H1 (cell line): ENCODE results near the gene POLH. TPM values are rescaled to one million over a fixed set of nuclear protein-coding genes. Genes with fewer than 3 reads are reported as not detected.

Experiments
- BRCA1 ChIP-seq: IDR thresholded peaks from 2 replicates; pipeline ENCODE4 v1.6.1; 2012; ENCODE audit warnings: low read depth, low read length, improper control_type of control experiment
- CTBP2 ChIP-seq: IDR thresholded peaks from 2 replicates; pipeline ENCODE4 v1.7.0; 2011; ENCODE audit warnings: borderline replicate concordance, mild to moderate bottlenecking, moderate library complexity, mixed read lengths, low read length; ENCODE audit not compliant: insufficient read depth, insufficient read length
- NANOG ChIP-seq: IDR thresholded peaks from 2 replicates; pipeline ENCODE4 v1.6.1; 2011; ENCODE audit warnings: low read length, low read depth, mild to moderate bottlenecking, inconsistent platforms; ENCODE audit not compliant: insufficient read depth, poor library complexity, severe bottlenecking
- RNF2 ChIP-seq: fragments of 200-900, 300-1000 bp; sonication (generic); IDR thresholded peaks from 2 replicates; pipeline ENCODE4 v1.7.1; 2016; ENCODE audit warnings: borderline replicate concordance, low read depth, mild to moderate bottlenecking, antibody characterized with exemption, low read length; ENCODE audit not compliant: poor library complexity, severe bottlenecking; ENCODE audit errors: missing control alignments
- SIRT6 ChIP-seq: IDR thresholded peaks from one replicate; pipeline ENCODE4 v1.7.1; 2012; ENCODE audit warnings: low read length, inconsistent platforms
- ZNF274 ChIP-seq: IDR thresholded peaks from 2 replicates; pipeline ENCODE4 v1.7.0; 2012; ENCODE audit warnings: low read length, borderline replicate concordance; ENCODE audit errors: extremely low read depth
- polyA plus RNA-seq, 7 experiments: library from polyadenylated mRNA; depleted of rRNA in 3 of 7; stranded (reverse) in 5 of 7; unstranded in 2 of 7; fragments of >200 nt in 5 of 7; fragments of 200-250 nt in 2 of 7; gene quantifications; 1 replicate in 5 of 7; 2 replicates in 1 of 7; 4 replicates in 1 of 7; pipeline versions ENCODE4 v1.2.1 to v1.2.3, GENCODE V29; 2011 to 2013; ENCODE audit warnings: missing spikeins in 2 of 7, mixed read lengths in 2 of 7
- total RNA-seq: library from RNA; stranded (reverse); fragmentation: NEBNext Ultra II Directional; extraction: Animal tissue kit (Norgen Biotek cat#: 25700); gene quantifications from 2 replicates; pipeline ENCODE4 v1.2.1, GENCODE V29; 2021
- TF ChIP-seq, protein P1 (sequence below): fragments of 300-600 bp; sonication (generic); IDR thresholded peaks from 2 replicates; pipeline ENCODE4 v1.7.1; 2012; ENCODE audit warnings: low read length, moderate library complexity, mild to moderate bottlenecking, inconsistent platforms; ENCODE audit not compliant: insufficient replicate concordance
- TF ChIP-seq, protein P2 (sequence below): IDR thresholded peaks from 2 replicates; pipeline ENCODE4 v1.6.1; 2012; ENCODE audit warnings: inconsistent platforms

POLH gene
- total and polyA plus RNA-seq, 2 of the 8 experiments (the other 6 are each of a cell fraction or from before 2014, with no cell fraction given) = 5.8 to 12.4 TPM

DNA sequence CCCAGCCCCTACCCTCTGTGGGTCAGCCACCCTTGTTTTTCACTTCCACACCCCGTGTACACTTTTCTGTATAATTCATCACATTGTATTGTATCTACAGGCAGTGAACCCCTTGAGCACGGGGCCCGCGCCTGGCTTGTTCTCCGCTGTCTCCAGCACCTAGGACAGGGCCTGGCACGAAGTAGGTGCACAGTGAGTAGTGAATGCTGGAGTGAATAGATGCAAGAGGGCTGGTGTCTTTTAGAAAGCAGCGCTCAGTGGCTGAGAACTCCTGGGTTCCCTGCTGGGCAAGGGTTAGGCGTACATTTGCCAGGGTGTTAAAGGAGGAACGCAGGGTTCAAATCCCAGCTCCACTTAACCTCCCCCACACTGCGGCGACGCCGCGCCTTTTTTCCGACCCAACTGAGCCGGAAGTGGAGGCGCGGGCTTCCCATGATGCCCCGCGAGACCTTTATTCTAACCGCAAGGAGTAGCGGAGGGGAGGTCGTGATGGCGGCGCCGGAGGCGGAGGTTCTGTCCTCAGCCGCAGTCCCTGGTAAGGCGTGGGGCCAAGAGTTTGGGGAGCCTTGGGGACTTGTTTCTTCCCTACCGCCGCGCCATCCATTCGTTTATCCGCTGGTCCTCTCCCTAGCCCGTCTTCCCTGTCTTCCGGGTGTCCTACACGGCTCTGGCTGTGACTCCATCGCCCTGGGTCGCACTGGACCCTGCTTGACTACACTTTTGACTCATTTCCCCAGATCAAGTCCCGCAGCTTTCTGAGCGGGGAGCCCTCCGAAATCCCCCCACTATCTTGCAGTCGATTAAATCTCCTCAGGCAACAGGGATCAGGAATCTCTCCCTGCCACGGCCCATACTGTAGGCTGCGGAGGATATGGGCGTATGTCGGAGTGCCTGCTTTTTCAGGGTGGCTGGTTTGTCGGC, 59.7 kb downstream of the POLH start, which contains the start of gene MAD2L1BP (continued):
- TF ChIP-seq, protein P1, sequence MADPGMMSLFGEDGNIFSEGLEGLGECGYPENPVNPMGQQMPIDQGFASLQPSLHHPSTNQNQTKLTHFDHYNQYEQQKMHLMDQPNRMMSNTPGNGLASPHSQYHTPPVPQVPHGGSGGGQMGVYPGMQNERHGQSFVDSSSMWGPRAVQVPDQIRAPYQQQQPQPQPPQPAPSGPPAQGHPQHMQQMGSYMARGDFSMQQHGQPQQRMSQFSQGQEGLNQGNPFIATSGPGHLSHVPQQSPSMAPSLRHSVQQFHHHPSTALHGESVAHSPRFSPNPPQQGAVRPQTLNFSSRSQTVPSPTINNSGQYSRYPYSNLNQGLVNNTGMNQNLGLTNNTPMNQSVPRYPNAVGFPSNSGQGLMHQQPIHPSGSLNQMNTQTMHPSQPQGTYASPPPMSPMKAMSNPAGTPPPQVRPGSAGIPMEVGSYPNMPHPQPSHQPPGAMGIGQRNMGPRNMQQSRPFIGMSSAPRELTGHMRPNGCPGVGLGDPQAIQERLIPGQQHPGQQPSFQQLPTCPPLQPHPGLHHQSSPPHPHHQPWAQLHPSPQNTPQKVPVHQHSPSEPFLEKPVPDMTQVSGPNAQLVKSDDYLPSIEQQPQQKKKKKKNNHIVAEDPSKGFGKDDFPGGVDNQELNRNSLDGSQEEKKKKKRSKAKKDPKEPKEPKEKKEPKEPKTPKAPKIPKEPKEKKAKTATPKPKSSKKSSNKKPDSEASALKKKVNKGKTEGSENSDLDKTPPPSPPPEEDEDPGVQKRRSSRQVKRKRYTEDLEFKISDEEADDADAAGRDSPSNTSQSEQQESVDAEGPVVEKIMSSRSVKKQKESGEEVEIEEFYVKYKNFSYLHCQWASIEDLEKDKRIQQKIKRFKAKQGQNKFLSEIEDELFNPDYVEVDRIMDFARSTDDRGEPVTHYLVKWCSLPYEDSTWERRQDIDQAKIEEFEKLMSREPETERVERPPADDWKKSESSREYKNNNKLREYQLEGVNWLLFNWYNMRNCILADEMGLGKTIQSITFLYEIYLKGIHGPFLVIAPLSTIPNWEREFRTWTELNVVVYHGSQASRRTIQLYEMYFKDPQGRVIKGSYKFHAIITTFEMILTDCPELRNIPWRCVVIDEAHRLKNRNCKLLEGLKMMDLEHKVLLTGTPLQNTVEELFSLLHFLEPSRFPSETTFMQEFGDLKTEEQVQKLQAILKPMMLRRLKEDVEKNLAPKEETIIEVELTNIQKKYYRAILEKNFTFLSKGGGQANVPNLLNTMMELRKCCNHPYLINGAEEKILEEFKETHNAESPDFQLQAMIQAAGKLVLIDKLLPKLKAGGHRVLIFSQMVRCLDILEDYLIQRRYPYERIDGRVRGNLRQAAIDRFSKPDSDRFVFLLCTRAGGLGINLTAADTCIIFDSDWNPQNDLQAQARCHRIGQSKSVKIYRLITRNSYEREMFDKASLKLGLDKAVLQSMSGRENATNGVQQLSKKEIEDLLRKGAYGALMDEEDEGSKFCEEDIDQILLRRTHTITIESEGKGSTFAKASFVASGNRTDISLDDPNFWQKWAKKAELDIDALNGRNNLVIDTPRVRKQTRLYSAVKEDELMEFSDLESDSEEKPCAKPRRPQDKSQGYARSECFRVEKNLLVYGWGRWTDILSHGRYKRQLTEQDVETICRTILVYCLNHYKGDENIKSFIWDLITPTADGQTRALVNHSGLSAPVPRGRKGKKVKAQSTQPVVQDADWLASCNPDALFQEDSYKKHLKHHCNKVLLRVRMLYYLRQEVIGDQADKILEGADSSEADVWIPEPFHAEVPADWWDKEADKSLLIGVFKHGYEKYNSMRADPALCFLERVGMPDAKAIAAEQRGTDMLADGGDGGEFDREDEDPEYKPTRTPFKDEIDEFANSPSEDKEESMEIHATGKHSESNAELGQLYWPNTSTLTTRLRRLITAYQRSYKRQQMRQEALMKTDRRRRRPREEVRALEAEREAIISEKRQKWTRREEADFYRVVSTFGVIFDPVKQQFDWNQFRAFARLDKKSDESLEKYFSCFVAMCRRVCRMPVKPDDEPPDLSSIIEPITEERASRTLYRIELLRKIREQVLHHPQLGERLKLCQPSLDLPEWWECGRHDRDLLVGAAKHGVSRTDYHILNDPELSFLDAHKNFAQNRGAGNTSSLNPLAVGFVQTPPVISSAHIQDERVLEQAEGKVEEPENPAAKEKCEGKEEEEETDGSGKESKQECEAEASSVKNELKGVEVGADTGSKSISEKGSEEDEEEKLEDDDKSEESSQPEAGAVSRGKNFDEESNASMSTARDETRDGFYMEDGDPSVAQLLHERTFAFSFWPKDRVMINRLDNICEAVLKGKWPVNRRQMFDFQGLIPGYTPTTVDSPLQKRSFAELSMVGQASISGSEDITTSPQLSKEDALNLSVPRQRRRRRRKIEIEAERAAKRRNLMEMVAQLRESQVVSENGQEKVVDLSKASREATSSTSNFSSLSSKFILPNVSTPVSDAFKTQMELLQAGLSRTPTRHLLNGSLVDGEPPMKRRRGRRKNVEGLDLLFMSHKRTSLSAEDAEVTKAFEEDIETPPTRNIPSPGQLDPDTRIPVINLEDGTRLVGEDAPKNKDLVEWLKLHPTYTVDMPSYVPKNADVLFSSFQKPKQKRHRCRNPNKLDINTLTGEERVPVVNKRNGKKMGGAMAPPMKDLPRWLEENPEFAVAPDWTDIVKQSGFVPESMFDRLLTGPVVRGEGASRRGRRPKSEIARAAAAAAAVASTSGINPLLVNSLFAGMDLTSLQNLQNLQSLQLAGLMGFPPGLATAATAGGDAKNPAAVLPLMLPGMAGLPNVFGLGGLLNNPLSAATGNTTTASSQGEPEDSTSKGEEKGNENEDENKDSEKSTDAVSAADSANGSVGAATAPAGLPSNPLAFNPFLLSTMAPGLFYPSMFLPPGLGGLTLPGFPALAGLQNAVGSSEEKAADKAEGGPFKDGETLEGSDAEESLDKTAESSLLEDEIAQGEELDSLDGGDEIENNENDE = no peak
- TF ChIP-seq SIRT6 = no peak
- no peak for TF ChIP-seq ZNF274
- TF ChIP-seq CTBP2 = peak; percentile 56
- TF ChIP-seq NANOG = no peak
- TF ChIP-seq BRCA1 = no peak
- TF ChIP-seq, protein P2, sequence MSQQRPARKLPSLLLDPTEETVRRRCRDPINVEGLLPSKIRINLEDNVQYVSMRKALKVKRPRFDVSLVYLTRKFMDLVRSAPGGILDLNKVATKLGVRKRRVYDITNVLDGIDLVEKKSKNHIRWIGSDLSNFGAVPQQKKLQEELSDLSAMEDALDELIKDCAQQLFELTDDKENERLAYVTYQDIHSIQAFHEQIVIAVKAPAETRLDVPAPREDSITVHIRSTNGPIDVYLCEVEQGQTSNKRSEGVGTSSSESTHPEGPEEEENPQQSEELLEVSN = peak; percentile 68
- no peak for TF ChIP-seq RNF2
